Nephron progenitor cell (in vitro differentiated cells): ENCODE data around the gene RAPGEF4.
A peak's percentile ranks its signal among the peaks of the same experiment; 100 is the strongest.

Experiments used
- DNase-seq: peaks from one replicate; pipeline ENCODE4 v3.0.0; 2021
- H3K27ac Mint-ChIP-seq: 2 replicates; pipeline ENCODE4 v1.8.0; 2021; ENCODE audit warnings: mild to moderate bottlenecking, moderate library complexity, mixed read lengths
- H3K27me3 Mint-ChIP-seq: 2 replicates; pipeline ENCODE4 v1.8.0; 2021; ENCODE audit warnings: mild to moderate bottlenecking, low read depth, mixed read lengths; ENCODE audit not compliant: poor library complexity
- H3K36me3 Mint-ChIP-seq: 2 replicates; pipeline ENCODE4 v1.8.0; 2021; ENCODE audit warnings: low read depth, mixed read lengths
- H3K4me1 Mint-ChIP-seq: 2 replicates; pipeline ENCODE4 v1.8.0; 2021; ENCODE audit warnings: mixed read lengths
- H3K4me3 Mint-ChIP-seq: 2 replicates; pipeline ENCODE4 v1.8.0; 2021; ENCODE audit warnings: mild to moderate bottlenecking, moderate library complexity, mixed read lengths
- H3K9me3 Mint-ChIP-seq: 2 replicates; pipeline ENCODE4 v1.8.0; 2021; ENCODE audit warnings: mild to moderate bottlenecking, moderate library complexity, mixed read lengths
- CTCF ChIP-seq: fragments of 200-600 bp; sonication (generic); IDR thresholded peaks from 2 replicates; pipeline ENCODE4 v1.5.0; 2021; ENCODE audit warnings: antibody characterized with exemption

RAPGEF4 gene

GRCh38 chr2:172996387-172996961, 260.8 kb downstream of the RAPGEF4 start:
- Mint-ChIP-seq H3K36me3 (peaks cover 7% of the 10 kb centered on the region), H3K4me1 (peaks cover 45% of the 10 kb centered on the region), H3K27ac (no peak overlapping the region), H3K9me3 (no peaks in the 10 kb centered on the region), H3K27me3 (peaks cover 4% of the 10 kb centered on the region), H3K4me3 (no peak overlapping the region)
- DNase-seq: no peak
- no peak for TF ChIP-seq CTCF

- Mint-ChIP-seq H3K27me3 (peaks cover 4% of the 10 kb centered on the region), H3K27ac (no peak overlapping the region), H3K9me3 (no peaks in the 10 kb centered on the region), H3K4me3 (no peak overlapping the region), H3K36me3 (peaks cover 9% of the 10 kb centered on the region), H3K4me1 (peaks cover 47% of the 10 kb centered on the region)
- no peak for TF ChIP-seq CTCF
- DNase-seq: no peak
Observed at GRCh38 chr2:172997031-172997430, 261.4 kb downstream of the RAPGEF4 start.

- H3K27ac Mint-ChIP-seq: peak overlapping the region; percentile 56
- no peak for DNase-seq
- no peak for TF ChIP-seq CTCF
- H3K9me3 Mint-ChIP-seq: no peaks in the 10 kb centered on the region
- H3K4me1 Mint-ChIP-seq: peaks cover 58% of the 10 kb centered on the region
- no peak overlapping the region for H3K4me3 Mint-ChIP-seq
- H3K36me3 Mint-ChIP-seq: peaks cover 9% of the 10 kb centered on the region
- peaks cover 4% of the 10 kb centered on the region for H3K27me3 Mint-ChIP-seq
Observed at GRCh38 chr2:172998547-172999272, 263.1 kb downstream of the RAPGEF4 start.

- no peak for TF ChIP-seq CTCF
- H3K27me3 Mint-ChIP-seq: peaks cover 4% of the 10 kb centered on the region
- DNase-seq: no peak
- no peak overlapping the region for H3K4me3 Mint-ChIP-seq
- H3K27ac Mint-ChIP-seq: no peak overlapping the region
- peaks cover 9% of the 10 kb centered on the region for H3K36me3 Mint-ChIP-seq
- peaks cover 52% of the 10 kb centered on the region for H3K4me1 Mint-ChIP-seq
- H3K9me3 Mint-ChIP-seq: no peaks in the 10 kb centered on the region
Observed at GRCh38 chr2:172999641-173000386, 264.2 kb downstream of the RAPGEF4 start.

GRCh38 chr2:173001664-173002604, 266.3 kb downstream of the RAPGEF4 start:
- Mint-ChIP-seq H3K4me3 (no peak overlapping the region), H3K27me3 (peaks cover 4% of the 10 kb centered on the region), H3K9me3 (no peaks in the 10 kb centered on the region), H3K4me1 (peaks cover 32% of the 10 kb centered on the region), H3K36me3 (peaks cover 9% of the 10 kb centered on the region), H3K27ac (no peak overlapping the region)
- no peak for TF ChIP-seq CTCF
- no peak for DNase-seq
